ENCODE measurements around the gene CRADD.

DNA sequence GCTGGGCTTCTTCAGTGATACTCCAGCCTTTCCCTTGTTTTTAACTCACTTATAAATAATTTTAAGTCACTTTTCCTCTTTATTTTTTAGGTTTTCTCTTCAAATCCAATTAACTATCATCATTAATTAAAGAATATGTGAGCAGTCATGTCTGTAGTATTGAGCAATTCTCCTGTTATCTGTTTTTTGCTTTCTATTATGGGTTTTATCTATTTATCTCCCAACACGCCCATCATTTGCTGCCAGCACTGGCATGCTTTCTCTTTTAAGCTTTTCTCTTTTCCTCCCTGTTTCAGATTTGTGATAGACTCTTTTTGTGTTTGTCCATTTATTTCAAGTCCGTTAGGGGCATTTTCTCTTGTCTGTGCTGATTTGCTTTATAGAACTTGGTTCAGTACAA lies 72.3 kb downstream of the CRADD start:
- TF ChIP-seq, protein P1, sequence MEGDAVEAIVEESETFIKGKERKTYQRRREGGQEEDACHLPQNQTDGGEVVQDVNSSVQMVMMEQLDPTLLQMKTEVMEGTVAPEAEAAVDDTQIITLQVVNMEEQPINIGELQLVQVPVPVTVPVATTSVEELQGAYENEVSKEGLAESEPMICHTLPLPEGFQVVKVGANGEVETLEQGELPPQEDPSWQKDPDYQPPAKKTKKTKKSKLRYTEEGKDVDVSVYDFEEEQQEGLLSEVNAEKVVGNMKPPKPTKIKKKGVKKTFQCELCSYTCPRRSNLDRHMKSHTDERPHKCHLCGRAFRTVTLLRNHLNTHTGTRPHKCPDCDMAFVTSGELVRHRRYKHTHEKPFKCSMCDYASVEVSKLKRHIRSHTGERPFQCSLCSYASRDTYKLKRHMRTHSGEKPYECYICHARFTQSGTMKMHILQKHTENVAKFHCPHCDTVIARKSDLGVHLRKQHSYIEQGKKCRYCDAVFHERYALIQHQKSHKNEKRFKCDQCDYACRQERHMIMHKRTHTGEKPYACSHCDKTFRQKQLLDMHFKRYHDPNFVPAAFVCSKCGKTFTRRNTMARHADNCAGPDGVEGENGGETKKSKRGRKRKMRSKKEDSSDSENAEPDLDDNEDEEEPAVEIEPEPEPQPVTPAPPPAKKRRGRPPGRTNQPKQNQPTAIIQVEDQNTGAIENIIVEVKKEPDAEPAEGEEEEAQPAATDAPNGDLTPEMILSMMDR (IDR thresholded peaks at IDR 0.05) = no peak
- TF ChIP-seq POLR2A (IDR thresholded peaks at IDR 0.05) = no peak

Data from thyroid gland (tissue), 4 donors.